ENCODE data around the gene AQP1. TPM values are rescaled to one million over a fixed set of nuclear protein-coding genes. Genes with fewer than 3 reads are reported as not detected.

The AQP1 gene
- total and polyA plus RNA-seq, 8 donors, result 3.8 to 158 (median 52.5) TPM

DNA sequence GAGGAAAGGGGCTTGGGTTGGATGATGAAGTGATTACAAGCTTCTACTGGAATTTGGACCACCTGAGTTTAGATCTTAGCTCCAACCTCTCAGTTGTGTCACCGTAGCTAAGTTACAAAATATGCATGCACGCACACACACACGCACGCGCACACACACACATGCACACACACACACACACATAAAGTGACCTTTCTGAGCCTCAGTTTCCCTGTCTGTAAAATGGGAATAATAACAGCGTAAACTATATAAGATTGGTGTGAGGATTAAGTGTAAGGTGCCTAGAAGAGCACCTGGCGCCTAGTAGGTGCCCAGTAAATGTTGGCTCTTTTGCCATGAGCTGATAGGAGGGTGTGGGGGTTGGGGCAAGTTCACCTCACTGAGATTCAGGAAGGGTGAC lies 12.6 kb upstream of the AQP1 start:
- TF ChIP-seq EP300 (IDR thresholded peaks at IDR 0.05) (no peak), POLR2AphosphoS5 (IDR thresholded peaks at IDR 0.05) (no peak), POLR2A (IDR thresholded peaks at IDR 0.05) (no peak)
- TF ChIP-seq, protein P1, sequence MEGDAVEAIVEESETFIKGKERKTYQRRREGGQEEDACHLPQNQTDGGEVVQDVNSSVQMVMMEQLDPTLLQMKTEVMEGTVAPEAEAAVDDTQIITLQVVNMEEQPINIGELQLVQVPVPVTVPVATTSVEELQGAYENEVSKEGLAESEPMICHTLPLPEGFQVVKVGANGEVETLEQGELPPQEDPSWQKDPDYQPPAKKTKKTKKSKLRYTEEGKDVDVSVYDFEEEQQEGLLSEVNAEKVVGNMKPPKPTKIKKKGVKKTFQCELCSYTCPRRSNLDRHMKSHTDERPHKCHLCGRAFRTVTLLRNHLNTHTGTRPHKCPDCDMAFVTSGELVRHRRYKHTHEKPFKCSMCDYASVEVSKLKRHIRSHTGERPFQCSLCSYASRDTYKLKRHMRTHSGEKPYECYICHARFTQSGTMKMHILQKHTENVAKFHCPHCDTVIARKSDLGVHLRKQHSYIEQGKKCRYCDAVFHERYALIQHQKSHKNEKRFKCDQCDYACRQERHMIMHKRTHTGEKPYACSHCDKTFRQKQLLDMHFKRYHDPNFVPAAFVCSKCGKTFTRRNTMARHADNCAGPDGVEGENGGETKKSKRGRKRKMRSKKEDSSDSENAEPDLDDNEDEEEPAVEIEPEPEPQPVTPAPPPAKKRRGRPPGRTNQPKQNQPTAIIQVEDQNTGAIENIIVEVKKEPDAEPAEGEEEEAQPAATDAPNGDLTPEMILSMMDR (IDR thresholded peaks at IDR 0.05), result no peak
- no peaks in the 10 kb centered on the region for H3K27me3 ChIP-seq
- H3K9me3 ChIP-seq, result no peaks in the 10 kb centered on the region
- peak overlapping the region in 3 of 5 donors; percentile 5 to 59 (median 49) for H3K27ac ChIP-seq
- peaks cover 13 to 56% (median 31%) of the 10 kb centered on the region in 4 donors for H3K4me1 ChIP-seq
- intact Hi-C loops (cut with DNase I; ENCODE audit: low total_unique reads), result no loop called here
- 94 to 99% (median 96%) methylated on average over 7 of the region's 7 CpGs for WGBS, 5 donors
- H3K36me3 ChIP-seq, result no peaks in the 10 kb centered on the region
- no peak overlapping the region for H3K4me3 ChIP-seq
- DNase-seq, result no peak

DNA sequence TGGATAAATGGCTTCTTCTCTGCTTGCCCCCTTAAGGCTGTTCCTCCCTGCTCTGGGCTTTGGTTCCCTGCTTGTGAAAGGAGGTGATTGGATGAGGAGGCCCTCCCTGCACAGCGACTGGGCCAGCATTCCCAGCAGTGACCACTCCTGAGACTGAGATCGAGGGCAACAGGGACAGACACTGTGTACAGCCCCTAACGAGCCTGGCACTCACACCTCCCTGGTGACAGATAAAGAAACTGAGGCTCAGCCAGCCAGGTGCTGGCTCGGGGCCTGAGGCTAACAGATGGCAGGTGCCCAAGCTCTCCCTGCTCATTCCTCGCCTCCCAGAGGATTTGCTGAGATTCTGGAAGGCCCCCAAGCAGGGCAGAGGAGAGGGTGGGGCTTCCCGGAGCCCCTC lies 12.0 kb upstream of the AQP1 start:
- intact Hi-C loops (cut with DNase I; ENCODE audit: low total_unique reads), result no loop called here
- Histone ChIP-seq H3K27ac (peak overlapping the region in 3 of 5 donors; percentile 49 to 66 (median 59)), H3K9me3 (no peaks in the 10 kb centered on the region), H3K4me3 (no peak overlapping the region), H3K27me3 (no peaks in the 10 kb centered on the region), H3K4me1 (peaks cover 13 to 50% (median 30%) of the 10 kb centered on the region in 4 donors), H3K36me3 (no peaks in the 10 kb centered on the region)
- no peak for TF ChIP-seq POLR2AphosphoS5 (IDR thresholded peaks at IDR 0.05)
- TF ChIP-seq EP300 (IDR thresholded peaks at IDR 0.05), result no peak
- DNase-seq, result no peak
- WGBS, 5 donors, result 25 to 44% (median 40%) methylated on average over 6 of the region's 6 CpGs

DNA sequence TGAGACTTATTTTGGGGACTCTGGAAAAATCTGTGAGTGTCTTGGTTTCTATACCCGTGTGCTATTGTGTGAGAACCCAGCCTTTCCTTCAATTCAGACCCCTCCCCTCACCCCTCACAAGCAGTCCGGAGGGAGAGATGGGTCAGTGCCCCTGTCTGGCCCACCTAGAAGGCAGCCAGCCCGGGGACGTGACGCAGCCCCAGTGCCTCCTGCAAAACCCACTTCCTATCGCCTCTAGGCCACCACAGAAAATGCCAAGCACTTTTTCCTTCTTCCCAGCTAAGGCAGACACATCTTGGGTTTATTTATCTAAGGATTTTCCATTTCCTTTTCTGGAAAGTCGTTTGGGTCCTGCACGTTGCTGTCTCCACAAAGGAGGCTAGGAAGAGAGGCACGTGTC lies 11.6 kb upstream of the AQP1 start:
- H3K4me1 ChIP-seq, result peaks cover 13 to 51% (median 32%) of the 10 kb centered on the region in 4 donors
- peak overlapping the region in 4 of 5 donors; percentile 33 to 66 (median 54) for H3K27ac ChIP-seq

DNA sequence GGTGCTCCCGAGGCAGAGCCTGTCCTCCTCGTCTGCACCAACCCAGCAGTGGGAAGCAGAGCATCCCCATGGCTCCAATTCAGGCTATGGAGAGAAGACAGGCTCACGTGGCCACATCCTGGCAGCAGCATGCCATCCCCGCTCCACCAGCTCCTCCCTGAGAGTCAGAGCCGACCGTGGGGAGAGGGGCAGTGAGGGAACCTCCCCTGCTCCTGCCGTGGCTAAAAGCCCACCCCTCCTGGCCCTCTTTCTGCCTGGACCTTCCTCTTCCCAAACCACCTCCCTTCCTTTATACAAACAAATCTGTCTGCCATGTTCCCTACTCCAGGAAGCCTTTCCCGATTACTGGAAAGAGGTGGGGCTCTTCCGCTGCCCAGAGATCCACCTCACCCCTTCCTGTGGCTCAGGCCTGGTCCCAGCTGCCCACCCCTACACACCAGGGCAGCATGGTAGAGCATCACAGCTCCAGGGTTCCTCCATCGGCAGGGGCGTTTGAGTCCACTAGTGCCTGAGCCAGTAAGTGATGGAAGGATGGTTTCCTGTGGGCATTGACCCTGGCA lies 10.8 kb upstream of the AQP1 start:
- intact Hi-C loops (cut with DNase I; ENCODE audit: low total_unique reads), result no loop called here
- Histone ChIP-seq H3K4me3 (no peak overlapping the region), H3K36me3 (no peaks in the 10 kb centered on the region), H3K4me1 (peaks cover 16 to 55% (median 34%) of the 10 kb centered on the region in 4 donors), H3K27ac (peak overlapping the region in 4 of 5 donors; percentile 18 to 66 (median 46)), H3K27me3 (no peaks in the 10 kb centered on the region), H3K9me3 (no peaks in the 10 kb centered on the region)
- TF ChIP-seq, protein P1 (IDR thresholded peaks at IDR 0.05), result no peak
- no peak for TF ChIP-seq POLR2AphosphoS5 (IDR thresholded peaks at IDR 0.05)
- no peak for TF ChIP-seq EP300 (IDR thresholded peaks at IDR 0.05)
- no peak for TF ChIP-seq POLR2A (IDR thresholded peaks at IDR 0.05)
- 76 to 86% (median 80%) methylated on average over 10 to 11 of the region's 11 CpGs for WGBS, 5 donors
- no peak for DNase-seq

More for the DNA sequence above, 11.6 kb upstream of the AQP1 start:
- DNase-seq, result no peak
- Histone ChIP-seq H3K9me3 (no peaks in the 10 kb centered on the region), H3K27me3 (no peaks in the 10 kb centered on the region), H3K4me3 (no peak overlapping the region), H3K36me3 (no peaks in the 10 kb centered on the region)
- TF ChIP-seq POLR2AphosphoS5 (IDR thresholded peaks at IDR 0.05), result no peak
- no peak for TF ChIP-seq EP300 (IDR thresholded peaks at IDR 0.05)
- TF ChIP-seq, protein P1 (IDR thresholded peaks at IDR 0.05), result no peak
- no peak for TF ChIP-seq POLR2A (IDR thresholded peaks at IDR 0.05)
- intact Hi-C loops (cut with DNase I; ENCODE audit: low total_unique reads), result no loop called here
- WGBS, 5 donors, result 53 to 66% (median 62%) methylated on average over 9 of the region's 9 CpGs

DNA sequence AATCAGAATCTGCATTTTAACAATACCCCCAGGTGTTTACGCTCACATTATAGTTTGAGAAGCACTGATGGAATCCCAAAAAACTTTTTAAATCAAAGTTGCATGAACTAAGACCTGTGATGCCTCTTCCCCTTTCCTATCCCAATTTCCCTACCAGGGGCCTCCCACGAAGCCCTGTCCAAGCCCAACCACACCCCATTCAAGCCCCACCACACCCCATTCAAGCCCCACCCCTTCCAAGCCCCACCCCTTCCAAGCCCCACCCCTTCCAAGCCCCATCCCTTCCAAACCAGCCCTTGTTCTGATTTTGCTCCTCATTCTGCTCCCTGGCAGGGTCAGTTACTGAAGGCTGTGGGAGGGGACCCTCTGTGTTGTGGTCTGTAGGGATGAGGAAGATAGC lies 9.8 kb upstream of the AQP1 start:
- H3K4me3 ChIP-seq, result no peak overlapping the region
- no peak for TF ChIP-seq POLR2AphosphoS5 (IDR thresholded peaks at IDR 0.05)
- TF ChIP-seq, protein P1 (IDR thresholded peaks at IDR 0.05), result no peak
- no peak for TF ChIP-seq EP300 (IDR thresholded peaks at IDR 0.05)
- no peak for TF ChIP-seq POLR2A (IDR thresholded peaks at IDR 0.05)
- WGBS, 5 donors, result 81 to 97% (median 89%) methylated on average over 2 of the region's 2 CpGs
- no peaks in the 10 kb centered on the region for H3K27me3 ChIP-seq
- no peak for DNase-seq
- no peaks in the 10 kb centered on the region for H3K36me3 ChIP-seq
- H3K9me3 ChIP-seq, result no peaks in the 10 kb centered on the region
- H3K4me1 ChIP-seq, result peaks cover 7 to 55% (median 30%) of the 10 kb centered on the region in 4 donors
- peak overlapping the region in 1 of 5 donors; percentile 66 for H3K27ac ChIP-seq
- intact Hi-C loops (cut with DNase I; ENCODE audit: low total_unique reads), result no loop called here
